Body of pancreas (tissue), 4 donors: ENCODE results near the gene ATXN10.

Experiments
- CTCF ChIP-seq, 7 experiments: fragments of 450-650 bp in 4 of 7; fragments of 200-600 bp in 3 of 7; sonication (generic) in 3 of 7; IDR thresholded peaks; one replicate each; pipeline ENCODE4 v1.5.1; 2016 to 2019; ENCODE audit warnings: antibody characterized with exemption in 7 of 7
- POLR2A ChIP-seq, 3 donors: fragments of 450-650 bp; IDR thresholded peaks; one replicate each; pipeline ENCODE4 v1.6.1; 2016; ENCODE audit warnings: antibody characterized with exemption in 3 of 3, mild to moderate bottlenecking in 2 of 3

GRCh38 chr22:45738206-45738605 lies 66.6 kb downstream of the ATXN10 start:
- TF ChIP-seq CTCF (IDR thresholded peaks at IDR 0.05) (no peak), POLR2A (IDR thresholded peaks at IDR 0.05) (no peak)
